GM21381 (cell line): ENCODE results near the gene VEZT.
"Not testable (repeated sequence)": the region's sequence is repeated elsewhere in the genome, so short reads cannot be mapped to it uniquely, and the experiment has no call there.

Source experiments
- ATAC-seq: cut with Tn5 transposase; IDR thresholded peaks from one replicate; pipeline ENCODE4 v1.9.1; 2021; ENCODE audit warnings: mild to moderate bottlenecking, moderate library complexity; ENCODE audit not compliant: unreplicated experiment

VEZT gene

DNA sequence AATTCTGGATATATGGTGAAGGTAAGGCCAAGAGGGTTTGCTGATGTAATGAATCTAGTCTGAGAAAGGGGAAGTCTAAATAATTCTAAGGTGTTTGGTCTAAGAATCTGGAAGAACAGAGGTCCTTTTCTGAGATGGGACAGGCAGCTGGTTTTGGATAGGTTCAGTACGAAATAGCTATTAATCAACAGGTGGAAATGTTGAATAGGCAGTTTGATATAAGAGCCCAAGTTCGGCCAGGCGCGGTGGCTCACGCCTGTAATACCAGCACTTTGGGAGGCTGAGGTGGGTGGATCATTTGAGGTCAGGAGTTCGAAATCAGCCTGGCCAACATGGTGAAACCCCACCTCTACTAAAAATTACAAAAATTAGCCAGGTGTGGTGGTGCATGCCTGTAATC, 97.1 kb downstream of the VEZT start:
- ATAC-seq = not testable (repeated sequence)

DNA sequence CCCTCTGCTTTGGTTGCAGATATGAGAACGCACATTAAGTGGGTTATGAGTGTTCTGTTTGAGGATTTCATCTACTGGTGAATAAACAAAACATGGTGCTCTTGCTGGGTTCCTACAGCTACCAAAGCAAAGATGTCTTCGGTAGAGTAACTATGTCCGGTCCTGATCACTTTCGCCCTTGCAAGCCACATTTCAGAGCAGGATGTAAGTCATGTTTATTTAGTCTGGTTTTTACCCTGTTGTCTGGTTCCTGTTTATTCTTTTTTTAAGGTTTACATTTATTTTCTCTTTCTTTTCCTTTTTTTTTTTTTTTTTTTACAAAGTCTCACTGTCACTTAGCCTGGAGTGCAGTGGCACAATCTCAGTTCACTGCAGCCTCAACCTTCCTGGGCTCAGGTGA, 99.2 kb downstream of the VEZT start:
- ATAC-seq = no peak

DNA sequence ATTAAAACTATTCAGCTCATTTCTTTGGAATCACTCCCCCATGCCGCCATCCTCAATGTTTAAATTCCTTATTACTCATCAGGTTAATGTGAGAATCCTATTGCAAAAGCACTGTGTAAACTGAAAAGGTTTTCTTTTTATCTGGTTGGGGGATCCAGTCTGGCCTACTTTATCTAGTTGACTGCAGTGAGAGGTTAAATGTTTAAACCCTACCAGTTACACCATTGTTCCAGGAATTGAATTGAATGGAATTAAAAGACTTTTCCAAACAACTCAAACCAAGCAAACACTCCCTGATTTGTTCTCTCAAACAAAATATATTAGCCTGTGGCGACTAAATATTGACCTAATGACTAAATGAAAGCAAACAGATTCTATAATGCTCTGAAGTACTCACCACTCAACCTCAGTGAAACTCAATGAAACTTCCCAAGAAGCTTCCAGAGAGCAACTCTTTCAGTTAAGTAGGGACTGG, 100.5 kb downstream of the VEZT start:
- no peak for ATAC-seq

DNA sequence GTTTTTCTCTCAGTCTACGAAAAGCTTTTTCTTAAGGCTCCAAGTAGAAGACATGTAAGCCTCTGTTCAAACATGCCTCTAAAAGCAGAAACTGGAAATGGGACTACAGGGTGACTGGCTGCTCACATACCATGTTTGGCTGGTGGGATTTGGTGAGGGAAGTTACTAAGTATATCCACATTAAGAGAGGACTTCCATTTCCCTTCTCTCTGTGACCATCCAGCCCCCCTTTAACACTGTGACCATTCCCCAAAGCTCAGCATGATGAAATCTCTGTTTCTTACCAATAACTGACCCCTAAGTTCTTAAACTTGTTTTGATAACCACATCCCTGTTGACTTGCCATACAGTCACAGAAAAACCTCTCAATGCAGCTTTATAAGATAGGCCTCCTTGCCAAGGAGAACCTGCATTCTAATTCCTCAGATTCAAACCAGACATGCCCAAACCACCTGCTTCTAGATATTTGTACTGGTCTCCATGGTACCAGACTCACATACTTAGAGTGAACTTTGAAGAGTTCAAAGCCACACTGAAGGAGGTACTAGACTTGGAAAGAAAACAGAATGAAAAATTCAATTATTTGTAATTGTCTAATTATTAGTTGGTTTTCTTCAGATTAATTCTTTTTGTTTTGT, 102.2 kb downstream of the VEZT start:
- ATAC-seq = no peak

DNA sequence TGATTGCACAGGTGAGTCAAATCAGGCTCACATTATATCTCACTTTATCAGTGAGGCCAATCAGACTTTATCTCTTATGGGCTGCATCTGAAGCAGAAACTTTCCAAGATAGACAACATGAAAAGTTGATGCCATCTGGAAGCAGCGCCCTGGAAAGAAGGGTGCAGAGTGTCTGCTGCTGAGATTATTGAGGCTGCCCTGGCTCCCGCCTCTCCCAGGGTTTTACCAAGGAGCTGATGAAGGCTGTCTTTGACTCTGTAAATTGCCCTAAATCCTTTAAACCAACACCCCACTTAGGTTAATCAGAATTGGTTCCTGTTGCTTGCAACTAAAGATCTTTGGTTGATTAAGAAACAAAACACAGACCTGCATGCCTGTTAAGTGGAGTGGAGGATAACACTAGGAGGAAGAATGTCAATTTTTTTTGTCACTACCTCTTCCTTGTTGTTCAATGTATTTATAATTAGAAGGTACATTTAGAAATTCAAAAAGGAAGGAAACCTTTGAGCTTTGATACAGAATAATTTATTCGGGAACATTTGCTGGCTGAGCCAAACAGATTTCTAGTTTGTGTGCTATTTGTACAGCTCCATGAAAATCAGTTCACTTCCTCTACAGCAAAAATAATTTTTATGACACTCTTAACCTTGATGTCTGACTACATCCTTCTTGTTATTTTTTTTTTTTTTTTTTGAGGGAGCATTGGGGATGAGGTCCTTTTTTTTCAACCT, 104.1 kb downstream of the VEZT start:
- no peak for ATAC-seq

DNA sequence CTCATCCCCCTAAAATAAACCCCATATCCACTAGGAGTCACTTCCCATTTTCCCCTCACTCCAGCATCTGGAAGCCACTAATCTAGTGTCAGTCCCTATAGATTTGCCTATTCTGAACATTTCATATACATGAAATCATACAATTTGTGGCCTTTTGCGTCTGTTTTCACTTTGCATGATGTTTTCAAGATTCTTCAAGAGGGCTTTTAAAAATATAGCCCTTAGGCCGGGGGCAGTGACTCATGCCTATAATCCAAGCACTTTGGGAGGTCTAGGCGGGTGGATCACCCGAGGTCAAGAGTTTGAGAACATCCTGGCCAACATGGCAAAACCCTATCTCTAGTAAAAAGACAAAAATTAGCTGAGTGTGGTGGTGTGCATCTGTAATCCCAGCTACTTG, 104.7 kb downstream of the VEZT start:
- ATAC-seq = no peak

DNA sequence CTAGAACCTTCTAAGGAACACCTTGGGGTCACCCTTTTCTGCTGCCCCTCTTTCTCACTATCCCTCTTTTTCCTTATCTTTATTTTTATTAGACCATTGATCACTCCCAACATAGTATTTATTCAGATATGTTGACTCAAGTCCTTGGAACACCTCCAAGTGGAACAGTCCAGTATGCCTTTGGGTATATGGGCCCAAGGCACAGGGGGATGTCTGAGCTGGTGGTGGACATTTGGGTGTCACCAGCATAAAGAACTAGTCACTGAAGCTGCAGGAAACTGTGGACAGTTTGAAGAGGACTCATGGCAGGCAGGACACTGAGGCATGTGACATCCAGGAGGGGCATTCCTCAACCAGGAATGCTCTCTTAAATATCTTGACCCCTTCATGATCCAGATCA, 105.6 kb downstream of the VEZT start:
- ATAC-seq = no peak

DNA sequence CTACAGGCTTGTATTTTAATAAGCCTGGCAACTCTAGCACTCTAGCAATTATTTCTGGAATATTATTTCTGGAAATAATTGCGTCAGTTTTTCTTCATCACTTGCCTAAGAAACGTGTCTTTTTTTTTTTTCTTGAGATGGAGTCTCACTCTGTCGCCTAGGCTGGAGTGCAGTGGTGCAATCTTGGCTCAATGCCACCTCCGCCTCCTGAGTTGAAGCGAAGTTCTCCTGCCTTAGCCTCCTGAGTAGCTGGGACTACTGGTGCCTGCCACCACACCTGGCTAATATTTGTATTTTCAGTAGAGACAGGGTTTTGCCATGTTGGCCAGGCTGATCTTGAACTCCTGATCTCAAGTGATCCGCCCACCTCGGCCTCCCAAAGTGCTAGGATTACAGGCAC, 106.6 kb downstream of the VEZT start:
- ATAC-seq = not testable (repeated sequence)

DNA sequence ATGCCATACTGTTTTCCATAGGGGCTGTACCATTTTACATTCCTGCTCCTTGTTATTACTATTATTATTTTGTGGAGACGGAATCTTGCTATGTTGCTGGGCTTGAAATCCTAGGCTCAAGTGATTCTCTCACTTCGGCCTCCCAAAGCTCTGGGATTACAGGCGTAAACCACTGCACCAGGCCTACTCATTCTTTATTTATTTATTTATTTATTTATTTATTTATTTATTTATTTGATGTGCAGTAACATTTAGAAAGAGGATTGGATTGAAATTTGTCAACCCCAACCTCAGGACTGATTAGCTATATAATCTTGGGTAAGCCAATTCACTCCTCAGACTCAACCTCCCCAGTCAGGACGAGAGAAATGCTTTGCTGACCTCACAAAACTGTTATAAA, 107.9 kb downstream of the VEZT start:
- no peak for ATAC-seq

DNA sequence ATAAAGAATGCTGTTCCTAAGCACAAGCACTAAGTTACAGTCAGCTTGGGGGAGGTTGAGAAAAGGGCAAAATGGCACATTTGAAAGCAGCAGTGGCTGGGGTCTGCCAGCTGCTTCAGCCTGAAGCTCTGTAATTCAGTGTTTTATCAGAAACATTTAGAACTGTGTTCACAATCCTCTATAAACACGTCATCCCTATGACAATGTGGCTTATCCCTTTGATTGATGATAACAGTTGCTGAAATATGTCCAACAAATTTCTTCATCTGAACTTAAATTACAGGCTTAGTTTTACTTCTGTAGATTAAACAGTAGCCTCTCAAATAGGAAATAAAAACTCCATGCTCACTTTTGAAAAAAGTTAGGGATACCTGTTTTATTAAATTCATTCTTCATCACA, 108.8 kb downstream of the VEZT start:
- ATAC-seq = no peak

DNA sequence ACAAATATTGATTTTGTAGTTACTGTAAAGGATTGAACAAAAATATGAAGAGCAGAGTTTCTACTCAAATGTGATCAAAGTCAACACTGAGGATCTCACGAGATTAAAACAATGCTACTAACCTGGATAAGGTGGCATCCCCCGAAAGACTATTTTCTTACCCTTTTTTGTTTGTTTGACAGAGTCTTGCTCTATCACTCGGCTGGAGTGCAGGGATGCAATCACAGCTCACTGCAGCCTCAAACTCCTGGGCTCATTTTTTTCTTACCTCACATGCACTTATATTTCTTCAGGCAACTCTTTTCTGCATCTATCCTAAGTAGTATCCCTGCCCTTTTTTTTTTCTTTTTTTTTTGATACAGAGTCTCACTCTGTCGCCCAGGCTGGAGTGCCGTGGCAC, 109.2 kb downstream of the VEZT start:
- ATAC-seq = no peak

DNA sequence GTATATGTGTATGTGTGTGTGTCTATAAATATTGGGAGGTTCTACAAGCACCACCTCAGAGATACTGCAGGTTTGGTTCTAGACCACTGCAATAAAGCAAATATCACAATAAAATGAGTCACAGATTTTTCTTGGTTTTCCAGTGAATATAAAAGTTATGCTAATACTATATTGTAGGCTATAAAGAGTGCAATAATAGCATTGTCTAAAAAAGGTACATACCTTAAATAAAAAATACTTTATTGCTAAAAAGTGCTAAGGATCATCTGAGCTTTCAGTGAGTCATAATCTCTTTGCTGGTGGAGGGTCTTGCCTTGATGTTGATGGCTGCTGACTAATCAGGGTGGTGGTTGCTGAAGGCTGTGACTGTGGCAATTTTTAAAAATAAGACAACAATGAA, 111.1 kb downstream of the VEZT start:
- ATAC-seq = no peak

DNA sequence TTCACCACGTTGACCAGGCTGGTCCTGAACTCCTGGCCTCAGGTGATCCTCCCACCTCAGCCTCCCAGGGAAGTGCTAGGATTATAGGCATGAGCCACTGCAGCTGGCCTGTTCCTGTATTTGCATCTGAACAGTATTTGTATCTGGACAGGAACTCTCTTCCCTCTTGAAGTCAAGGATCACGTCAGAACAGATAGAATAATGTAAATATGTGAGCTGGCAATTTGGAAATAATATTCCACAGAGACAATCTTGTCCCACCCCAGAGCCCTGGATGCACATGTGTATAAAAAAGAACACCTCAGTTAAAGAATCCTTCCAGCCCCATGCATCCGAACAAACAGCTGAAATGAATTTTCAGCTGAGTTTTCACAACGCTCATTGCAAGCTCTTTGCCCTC, 118.3 kb downstream of the VEZT start:
- no peak for ATAC-seq

DNA sequence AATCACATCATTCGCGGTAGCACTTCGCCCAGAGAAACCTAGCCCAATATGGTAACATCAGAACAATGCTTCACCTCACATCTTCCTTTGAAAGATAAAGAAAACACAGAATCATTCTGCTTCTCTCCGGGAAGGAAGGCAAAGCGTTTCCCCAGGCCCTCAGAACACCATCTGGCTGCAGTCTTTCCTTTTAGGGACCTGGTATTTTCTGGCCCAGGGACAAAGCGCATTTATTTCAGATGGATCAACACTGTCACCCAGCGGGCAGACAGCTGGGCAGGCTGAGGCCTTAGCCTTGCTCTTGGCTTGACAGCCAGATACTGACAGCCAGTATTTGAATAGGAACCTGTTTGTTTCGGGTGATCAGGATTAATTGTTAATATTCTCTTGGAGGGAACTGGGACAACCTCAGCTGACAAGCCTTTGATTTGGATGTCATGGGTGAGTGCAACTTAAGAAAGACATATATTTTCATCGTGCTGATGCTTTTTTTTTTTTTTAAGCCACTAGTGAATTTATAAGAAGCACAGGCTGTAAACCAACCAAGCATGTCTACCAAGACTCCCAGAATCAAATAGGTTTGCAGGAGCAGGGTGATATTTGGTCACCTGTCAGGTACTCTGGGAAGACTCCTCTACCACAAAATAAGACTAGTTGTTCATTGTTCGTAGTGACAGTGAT, 118.9 kb downstream of the VEZT start:
- no peak for ATAC-seq

DNA sequence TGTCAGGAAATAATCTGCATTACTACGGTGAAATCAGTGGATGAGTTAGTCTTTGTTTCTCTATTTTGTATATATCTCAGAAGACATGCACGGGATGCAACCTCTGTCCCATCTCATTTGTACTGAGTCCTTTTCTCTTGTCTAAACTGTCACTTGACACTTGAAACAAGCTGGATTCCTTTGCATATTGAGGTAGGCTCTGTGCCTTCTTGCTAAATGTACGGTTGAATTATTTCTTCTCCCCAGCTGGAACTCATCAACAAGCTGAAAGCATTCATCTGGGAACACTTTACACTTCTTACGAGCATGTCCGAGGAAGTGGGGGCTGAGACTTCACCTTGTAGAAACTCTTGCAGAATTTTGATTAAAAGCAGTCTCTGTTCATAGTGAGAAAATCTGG, 119.5 kb downstream of the VEZT start:
- ATAC-seq = no peak

DNA sequence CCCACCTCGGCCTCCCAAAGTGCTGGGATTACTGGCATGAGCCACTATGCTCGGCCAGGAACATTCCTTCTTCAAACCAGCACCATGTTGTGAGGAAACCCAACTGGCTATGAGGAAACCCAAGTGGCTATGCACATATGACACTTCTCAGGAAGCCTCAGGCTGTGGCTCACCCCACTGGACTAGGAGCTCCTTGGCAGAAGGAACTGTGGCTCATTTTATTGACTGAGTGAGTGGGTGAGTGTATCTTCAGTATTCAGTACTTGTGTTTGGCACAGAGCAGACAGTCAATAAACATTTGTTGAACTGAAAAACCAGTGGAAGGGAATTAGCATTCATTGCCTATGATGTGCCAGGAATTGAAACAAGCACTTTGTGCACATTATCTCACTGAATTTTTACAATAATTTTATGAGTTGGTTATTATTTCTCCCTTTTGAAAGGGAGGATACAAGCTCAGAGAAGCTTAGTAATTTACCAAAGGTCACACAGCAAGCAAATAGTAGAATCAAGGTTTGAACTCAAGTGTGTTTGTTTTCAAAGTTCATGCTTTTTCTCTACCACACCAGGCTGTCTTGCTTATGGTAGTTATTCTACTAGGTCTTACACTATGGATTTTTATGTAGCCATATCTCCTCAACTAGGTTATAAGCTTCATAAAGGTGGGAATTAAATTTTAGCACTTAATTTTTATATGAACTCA, 121.6 kb downstream of the VEZT start:
- ATAC-seq = no peak

DNA sequence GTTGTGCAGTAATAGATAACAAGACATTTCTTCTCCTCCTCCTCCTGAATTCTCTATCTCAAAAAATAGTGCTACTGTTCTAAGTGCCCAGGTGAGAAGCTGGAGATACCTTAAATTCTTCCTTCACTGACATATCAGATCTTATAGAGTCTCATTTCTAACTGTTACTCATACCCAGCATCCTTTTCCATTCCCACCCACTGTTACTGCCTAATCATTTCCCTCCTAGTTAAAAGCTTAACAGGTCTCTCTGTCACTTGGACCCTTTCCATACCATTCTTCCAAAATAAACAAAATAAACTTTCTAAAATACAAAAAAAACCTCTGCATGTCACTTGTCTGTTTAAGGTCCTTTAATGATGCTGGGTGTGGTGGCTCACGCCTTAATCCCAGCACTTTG, 124.4 kb downstream of the VEZT start:
- ATAC-seq = no peak

DNA sequence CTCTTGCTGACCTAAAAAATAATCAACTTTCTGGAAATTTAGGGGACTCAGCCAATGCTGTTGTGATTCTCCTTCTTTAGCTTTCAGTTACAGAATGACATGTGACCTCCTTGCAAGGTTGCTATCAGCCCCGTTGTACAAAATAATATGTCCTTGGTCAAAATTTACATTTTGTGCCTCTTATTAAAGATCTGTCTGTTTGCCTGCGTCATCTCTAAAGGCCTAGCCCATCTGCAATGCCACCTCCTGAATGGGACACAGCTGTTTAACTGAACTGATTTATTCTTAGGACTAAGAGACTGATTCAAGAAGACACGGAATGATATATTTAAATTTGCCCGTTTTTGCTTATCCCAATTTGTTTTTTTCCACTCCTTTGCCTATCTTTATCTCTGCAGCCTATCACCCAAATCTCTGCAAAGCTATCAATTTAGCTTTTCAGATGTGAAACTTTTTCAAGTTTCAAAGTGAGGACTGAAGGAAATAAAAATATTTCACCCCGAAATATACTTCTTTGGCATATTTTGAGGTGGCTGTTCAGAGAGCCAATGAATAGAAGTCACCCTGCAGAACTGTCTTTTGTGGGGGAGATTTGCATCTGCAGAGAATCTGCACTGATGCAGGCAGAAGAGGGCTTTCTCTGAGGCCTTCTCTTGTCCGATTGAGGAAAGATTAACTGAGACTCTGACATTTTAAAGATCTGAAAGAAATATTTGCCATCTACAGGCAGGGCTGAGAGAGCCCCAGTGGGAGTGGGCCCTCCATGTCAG, 126.0 kb downstream of the VEZT start:
- ATAC-seq = no peak

DNA sequence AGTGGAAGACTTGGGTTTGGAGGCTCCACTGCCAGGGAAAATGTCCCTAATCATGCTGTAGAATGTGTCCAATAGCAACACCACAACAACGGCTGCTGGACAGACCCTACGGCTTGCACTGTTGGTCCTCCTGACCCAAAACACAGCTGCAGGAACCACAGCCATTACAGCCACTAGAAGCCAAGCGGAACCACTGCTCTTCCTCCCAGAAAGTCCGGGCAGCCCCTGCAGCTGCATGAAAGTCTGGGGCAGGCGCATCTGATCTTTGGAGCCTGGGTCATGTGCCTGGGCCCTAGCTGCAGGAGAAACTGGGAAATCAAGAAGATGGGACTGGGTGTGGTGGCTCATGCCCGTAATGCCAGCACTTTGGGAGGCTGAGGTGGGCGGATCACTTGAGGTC, 131.7 kb downstream of the VEZT start:
- ATAC-seq = no peak

DNA sequence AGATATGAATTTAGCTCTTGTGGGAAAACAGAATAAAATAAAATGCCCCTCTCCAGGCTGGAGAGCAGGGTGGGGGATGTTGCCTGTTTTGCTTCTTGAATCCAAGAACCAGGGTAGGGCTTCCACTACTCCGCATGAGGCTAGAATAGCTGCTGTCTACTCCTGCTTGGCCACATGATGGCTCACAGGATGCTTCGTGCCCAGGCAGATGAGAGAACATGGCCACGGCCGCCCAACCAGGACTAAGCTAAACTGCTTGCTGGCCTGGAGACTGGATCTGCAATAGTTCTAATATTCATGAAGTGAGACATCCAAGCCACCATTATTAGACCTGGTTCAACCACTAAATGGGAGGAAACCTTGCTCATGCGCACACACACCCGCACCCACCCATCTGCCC, 134.1 kb downstream of the VEZT start:
- no peak for ATAC-seq
